K562 (cell line): ENCODE measurements around the gene LAPTM5. TPM values are rescaled to one million over a fixed set of nuclear protein-coding genes. Genes with fewer than 3 reads are reported as not detected.

ENCODE experiments used
- CGGBP1 ChIP-seq: fragments of 250-450 bp; sonication (Bioruptor Pico); IDR thresholded peaks from 2 replicates; pipeline ENCODE4 v1.9.0; 2021; ENCODE audit warnings: mild to moderate bottlenecking
- CTBP1 ChIP-seq: fragments of 450-650 bp; IDR thresholded peaks from 2 replicates; pipeline ENCODE4 v1.6.1; 2016; ENCODE audit warnings: borderline replicate concordance
- GMEB1 ChIP-seq: fragments of 250-450 bp; sonication (Bioruptor Pico); IDR thresholded peaks from 2 replicates; pipeline ENCODE4 v1.4.0; 2020; ENCODE audit warnings: mild to moderate bottlenecking
- MAFK ChIP-seq: IDR thresholded peaks from 2 replicates; pipeline ENCODE4 v1.6.1; 2011; ENCODE audit warnings: low read length, improper control_type of control experiment
- MCM5 ChIP-seq: fragments of 450-650 bp; IDR thresholded peaks from 2 replicates; pipeline ENCODE4 v1.6.1; 2016; ENCODE audit warnings: low read depth
- PKNOX1 ChIP-seq: fragments of 450-650 bp; IDR thresholded peaks from 2 replicates; pipeline ENCODE4 v1.6.1; 2016
- POLR2AphosphoS5 ChIP-seq: IDR thresholded peaks from 2 replicates; pipeline ENCODE4 v1.6.1; 2011; ENCODE audit warnings: mild to moderate bottlenecking, low read depth, low read length, moderate library complexity; ENCODE audit not compliant: control insufficient read depth, insufficient read depth
- POLR2G ChIP-seq: fragments of 200-400 bp; formaldehyde crosslinking; IDR thresholded peaks from 2 replicates; pipeline ENCODE4 v1.6.1; 2017; ENCODE audit warnings: low read depth, mild to moderate bottlenecking, antibody characterized with exemption, low read length, moderate library complexity
- RCOR1 ChIP-seq, 2 experiments: IDR thresholded peaks; 2 replicates each; pipeline ENCODE4 v1.6.1; 2012; ENCODE audit warnings: low read depth in 2 of 2, low read length in 2 of 2, borderline replicate concordance in 1 of 2, improper control_type of control experiment in 1 of 2
- SIRT6 ChIP-seq: IDR thresholded peaks from one replicate; pipeline ENCODE4 v1.6.1; 2012; ENCODE audit warnings: low read depth, mild to moderate bottlenecking, control low read depth, inconsistent platforms, low read length, moderate library complexity
- SMARCC2 ChIP-seq: fragments of 450-650 bp; IDR thresholded peaks from 2 replicates; pipeline ENCODE4 v1.6.1; 2017; ENCODE audit warnings: antibody characterized with exemption, moderate library complexity, mild to moderate bottlenecking, low read depth
- TCF3 ChIP-seq: sonication (generic); formaldehyde crosslinking; IDR thresholded peaks from 2 replicates; pipeline ENCODE4 v1.4.0; 2020; ENCODE audit warnings: mild to moderate bottlenecking, missing genetic modification reagents
- ZBTB43 ChIP-seq: sonication (generic); formaldehyde crosslinking; IDR thresholded peaks from 2 replicates; pipeline ENCODE4 v1.8.0; 2023; ENCODE audit warnings: mild to moderate bottlenecking, missing genetic modification reagents
- ZKSCAN1 ChIP-seq: fragments of 150-350 bp; IDR thresholded peaks from 2 replicates; pipeline ENCODE4 v1.6.1; 2016; ENCODE audit warnings: low read depth, low read length
- ZNF12 ChIP-seq: sonication (generic); formaldehyde crosslinking; IDR thresholded peaks from 2 replicates; pipeline ENCODE4 v1.4.0; 2020; ENCODE audit warnings: mild to moderate bottlenecking, missing genetic modification reagents
- ZNF274 ChIP-seq: IDR thresholded peaks from 2 replicates; pipeline ENCODE4 v1.6.1; 2011; ENCODE audit warnings: low read depth, mild to moderate bottlenecking, low read length, moderate library complexity, borderline replicate concordance
- ZNF589 ChIP-seq: fragments of 200-800 bp; sonication (Bioruptor generic); IDR thresholded peaks from 2 replicates; pipeline ENCODE4 v1.6.1; 2016; ENCODE audit warnings: low read depth, missing genetic modification characterization, missing compliant biosample characterization
- polyA plus RNA-seq, 8 experiments: library from polyadenylated mRNA; depleted of rRNA in 4 of 8; stranded (reverse) in 5 of 8; unstranded in 3 of 8; fragments of >200 nt; fragmentation: Nextera tagmentation in 2 of 8; fragmentation: Illumina TruSeq in 1 of 8; extraction: Ambion mirVana in 2 of 8; extraction: Trizol in 1 of 8; gene quantifications; 2 replicates each; pipeline versions ENCODE4 v1.2.1 to v1.2.3, GENCODE V29; 2011 to 2014; ENCODE audit warnings: inconsistent platforms in 1 of 8, missing spikeins in 1 of 8
- total RNA-seq, 7 experiments: library from RNA; depleted of rRNA in 6 of 7; stranded (reverse); fragments of >200 nt in 6 of 7; fragmentation: Illumina TruSeq in 2 of 7; extraction: Trizol in 2 of 7; gene quantifications; 2 replicates each; pipeline versions ENCODE4 v1.2.1 to v1.2.3, GENCODE V29; 2011 to 2021; ENCODE audit warnings: low replicate concordance in 1 of 7
- TF ChIP-seq, protein P1 (sequence below): fragments of 250-450 bp; sonication (Bioruptor Pico); IDR thresholded peaks from 2 replicates; pipeline ENCODE4 v1.5.0; 2020; ENCODE audit warnings: mild to moderate bottlenecking, borderline replicate concordance
- TF ChIP-seq, protein P2 (sequence below), 2 experiments: fragments of 200-800 bp in 1 of 2; sonication (Bioruptor generic) in 1 of 2; sonication (generic) in 1 of 2; formaldehyde crosslinking in 1 of 2; IDR thresholded peaks in 1 of 2; conservative IDR thresholded peaks in 1 of 2; 2 replicates each; pipeline versions ENCODE4 v1.5.0 to v1.6.1; 2016 to 2020; ENCODE audit warnings: missing compliant biosample characterization in 1 of 2, missing genetic modification characterization in 1 of 2, missing genetic modification reagents in 1 of 2

The LAPTM5 gene
- total and polyA plus RNA-seq, 9 of the 15 experiments (the other 6 are each of a cell fraction or from before 2014, with no cell fraction given) = 2.4 to 47.3 (median 20.3) TPM

DNA sequence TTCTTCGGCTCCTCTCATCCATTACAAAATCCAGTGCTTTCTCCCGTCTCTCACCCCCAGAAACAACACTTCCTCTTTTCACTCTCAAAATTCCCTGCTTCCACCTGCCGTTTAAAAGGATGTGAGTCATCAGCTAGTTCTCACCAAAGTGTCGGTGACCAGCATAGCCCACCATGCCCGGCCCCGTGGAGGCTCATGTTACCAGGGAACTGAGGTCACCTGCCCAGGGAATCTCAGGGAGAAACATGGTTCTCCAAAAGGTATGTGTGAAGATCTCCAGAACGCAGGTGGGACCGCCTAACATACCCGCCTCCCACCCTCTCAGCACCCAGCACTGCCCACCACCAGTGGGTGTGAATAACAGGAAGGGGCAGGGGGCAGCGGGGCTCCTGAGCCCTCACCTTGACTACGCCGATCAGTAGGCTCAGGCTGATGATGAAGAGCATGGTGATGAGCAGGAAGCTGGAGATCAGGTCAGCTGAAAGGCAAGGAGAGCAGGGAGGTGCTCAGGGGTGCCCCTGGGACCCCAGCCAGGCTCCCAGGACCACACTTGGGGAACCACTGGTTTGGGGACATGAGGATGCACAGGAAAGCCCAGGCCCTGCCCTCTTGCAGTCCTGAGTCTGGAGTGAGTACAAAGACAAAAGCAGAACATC, 16.2 kb downstream of the LAPTM5 start (continued):
- peak; percentile 8; the same call in 1 of the 2 replicates for TF ChIP-seq PKNOX1
- no peak for TF ChIP-seq ZNF274
- TF ChIP-seq GMEB1 (CRISPR knock-in tag) = no peak
- 0 out of 2 replicates have a peak, but pooled peaks have one; percentile 33 for TF ChIP-seq ZNF589 (CRISPR knock-in tag)
- no peak for TF ChIP-seq ZKSCAN1
- TF ChIP-seq POLR2AphosphoS5 = no peak
- TF ChIP-seq, protein P1, sequence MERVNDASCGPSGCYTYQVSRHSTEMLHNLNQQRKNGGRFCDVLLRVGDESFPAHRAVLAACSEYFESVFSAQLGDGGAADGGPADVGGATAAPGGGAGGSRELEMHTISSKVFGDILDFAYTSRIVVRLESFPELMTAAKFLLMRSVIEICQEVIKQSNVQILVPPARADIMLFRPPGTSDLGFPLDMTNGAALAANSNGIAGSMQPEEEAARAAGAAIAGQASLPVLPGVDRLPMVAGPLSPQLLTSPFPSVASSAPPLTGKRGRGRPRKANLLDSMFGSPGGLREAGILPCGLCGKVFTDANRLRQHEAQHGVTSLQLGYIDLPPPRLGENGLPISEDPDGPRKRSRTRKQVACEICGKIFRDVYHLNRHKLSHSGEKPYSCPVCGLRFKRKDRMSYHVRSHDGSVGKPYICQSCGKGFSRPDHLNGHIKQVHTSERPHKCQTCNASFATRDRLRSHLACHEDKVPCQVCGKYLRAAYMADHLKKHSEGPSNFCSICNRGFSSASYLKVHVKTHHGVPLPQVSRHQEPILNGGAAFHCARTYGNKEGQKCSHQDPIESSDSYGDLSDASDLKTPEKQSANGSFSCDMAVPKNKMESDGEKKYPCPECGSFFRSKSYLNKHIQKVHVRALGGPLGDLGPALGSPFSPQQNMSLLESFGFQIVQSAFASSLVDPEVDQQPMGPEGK = no peak
- TF ChIP-seq SIRT6 = no peak
- TF ChIP-seq, protein P2, sequence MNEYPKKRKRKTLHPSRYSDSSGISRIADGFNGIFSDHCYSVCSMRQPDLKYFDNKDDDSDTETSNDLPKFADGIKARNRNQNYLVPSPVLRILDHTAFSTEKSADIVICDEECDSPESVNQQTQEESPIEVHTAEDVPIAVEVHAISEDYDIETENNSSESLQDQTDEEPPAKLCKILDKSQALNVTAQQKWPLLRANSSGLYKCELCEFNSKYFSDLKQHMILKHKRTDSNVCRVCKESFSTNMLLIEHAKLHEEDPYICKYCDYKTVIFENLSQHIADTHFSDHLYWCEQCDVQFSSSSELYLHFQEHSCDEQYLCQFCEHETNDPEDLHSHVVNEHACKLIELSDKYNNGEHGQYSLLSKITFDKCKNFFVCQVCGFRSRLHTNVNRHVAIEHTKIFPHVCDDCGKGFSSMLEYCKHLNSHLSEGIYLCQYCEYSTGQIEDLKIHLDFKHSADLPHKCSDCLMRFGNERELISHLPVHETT (CRISPR knock-in tag; conservative IDR thresholded peaks at IDR 0.05 in 1 of 2, IDR thresholded peaks at IDR 0.05 in 1 of 2) = 0 out of 4 replicates have a peak, but pooled peaks of 1 of the 2 experiments have one; percentile 19
- no peak for TF ChIP-seq MAFK
- no peak for TF ChIP-seq ZNF12
- TF ChIP-seq POLR2G = no peak
- no peak for TF ChIP-seq ZBTB43 (CRISPR knock-in tag)
- TF ChIP-seq TCF3 (CRISPR knock-in tag) = no peak; the same call in 1 of the 2 replicates
- peak; percentile 74 for TF ChIP-seq CTBP1
- peak; percentile 62; the same call in 1 of the 2 replicates for TF ChIP-seq SMARCC2
- TF ChIP-seq MCM5 = no peak
- peak in 1 of 2 experiments; percentile 32; a peak in 1 of 4 replicates for TF ChIP-seq RCOR1 (IDR thresholded peaks at IDR 0.05; ENCODE audit: borderline replicate concordance in 1 of 2, low read depth in 2 of 2, low read length in 2 of 2)
- TF ChIP-seq CGGBP1 (CRISPR knock-in tag) = no peak
